ELF-1 (cell line): Measurements from ENCODE around the gene ELOVL7.
"Not testable (repeated sequence)": the region's sequence is repeated elsewhere in the genome, so short reads cannot be mapped to it uniquely, and the experiment has no call there.

Experiments
- DNase-seq: peaks from one replicate; pipeline ENCODE4 v3.0.0-alpha.2; 2016; ENCODE audit warnings: low read depth, low spot score

The ELOVL7 gene

DNA sequence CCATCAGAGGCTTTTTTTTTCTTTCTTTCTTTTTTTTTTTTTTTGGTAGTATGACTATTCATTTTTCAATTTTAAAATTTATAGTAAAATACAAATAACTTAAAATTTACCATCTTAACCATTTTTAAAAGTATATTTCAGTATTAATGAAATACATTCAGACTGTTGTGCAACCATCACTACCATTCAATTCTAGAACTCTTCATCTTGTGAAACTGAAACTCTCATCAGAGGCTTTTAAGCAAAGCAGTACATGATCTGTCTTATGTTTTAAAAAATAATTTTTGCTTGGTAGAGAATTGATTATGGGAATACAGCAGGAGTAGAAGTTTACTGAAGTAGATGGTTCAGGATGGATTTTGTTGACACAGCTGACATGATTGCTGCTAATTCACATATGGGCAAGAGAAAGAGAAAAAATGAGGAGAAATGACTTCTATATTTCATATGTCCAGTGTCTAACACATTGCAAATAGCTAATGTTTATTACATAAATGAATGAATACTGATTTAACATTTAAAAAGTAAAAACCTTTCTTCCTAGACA is 13.4 kb downstream of the ELOVL7 start:
- DNase-seq: no peak

DNA sequence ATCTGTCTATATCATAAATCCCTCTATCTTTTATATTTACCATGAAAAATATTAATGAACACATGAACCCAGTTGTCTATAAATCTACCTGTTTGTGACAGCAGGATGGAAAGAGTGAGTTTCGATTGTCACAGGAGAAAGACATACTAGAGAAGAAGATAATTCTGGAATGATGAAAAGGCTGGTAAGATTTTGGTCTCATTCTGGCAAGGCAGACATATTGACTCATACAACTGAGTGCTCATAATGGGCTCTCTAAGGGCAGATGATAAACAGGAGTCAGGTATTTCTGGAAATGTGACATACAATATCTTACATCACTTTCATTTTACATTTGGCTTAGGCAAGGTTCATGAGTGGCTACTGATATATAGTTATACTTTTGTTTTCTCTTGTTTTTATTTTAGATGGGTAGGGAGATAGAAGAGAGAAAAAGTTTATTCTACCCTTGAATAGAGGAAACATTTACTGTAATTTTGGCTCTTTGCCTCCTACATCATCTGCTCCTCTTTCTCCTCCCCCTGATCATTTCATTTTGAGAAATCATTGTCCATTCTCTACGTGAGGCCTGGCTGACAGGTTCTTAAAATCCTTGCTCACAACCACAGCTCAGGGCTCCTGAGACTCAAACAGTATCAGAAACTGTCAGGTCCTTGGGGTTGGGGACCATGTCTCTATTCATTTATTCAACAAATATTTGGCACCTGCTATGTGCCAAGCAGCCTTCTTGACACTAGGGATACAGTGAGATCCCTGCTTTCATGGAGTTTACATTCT is 14.4 kb downstream of the ELOVL7 start:
- no peak for DNase-seq

- DNase-seq: no peak
Measured at GRCh38 chr5:60827201-60827600, 16.9 kb downstream of the ELOVL7 start.

DNA sequence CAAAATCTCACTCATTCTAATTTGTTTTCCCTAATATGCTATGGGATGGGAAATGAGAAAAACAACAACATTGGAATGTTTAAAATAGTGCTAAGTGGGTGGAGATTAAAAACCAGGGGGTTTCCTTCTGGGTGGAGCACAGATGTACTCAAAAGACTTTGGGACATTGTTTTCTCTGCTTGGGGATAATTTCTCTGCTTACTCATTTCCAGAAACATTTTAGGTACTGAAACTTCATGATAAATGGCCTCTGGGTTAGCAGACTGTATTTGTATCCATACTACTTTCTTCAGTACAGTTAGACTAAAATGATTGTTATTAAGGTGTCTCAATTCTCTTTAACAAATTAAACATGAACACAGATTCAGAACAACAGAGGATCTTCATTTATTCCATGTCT is 17.4 kb downstream of the ELOVL7 start:
- no peak for DNase-seq

DNA sequence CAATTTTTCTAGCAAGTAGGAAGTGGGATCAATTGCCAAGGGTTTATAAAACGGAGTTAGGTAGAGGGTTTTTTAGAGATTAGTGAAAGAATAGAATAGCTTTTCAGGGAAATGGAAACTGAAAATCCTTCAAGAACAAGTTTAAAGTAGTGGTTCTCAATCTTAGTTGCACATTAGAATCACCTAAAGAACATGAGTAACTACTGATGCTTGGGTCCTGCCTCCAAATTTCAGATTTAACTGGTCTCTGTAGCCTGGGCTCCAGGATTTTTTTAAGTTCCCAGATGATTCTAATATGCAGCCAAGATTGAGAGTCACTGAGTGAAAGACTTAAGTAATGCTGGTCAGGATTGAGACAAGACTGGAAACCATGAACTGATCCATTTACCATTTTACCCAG is 20.5 kb downstream of the ELOVL7 start:
- DNase-seq: no peak

DNA sequence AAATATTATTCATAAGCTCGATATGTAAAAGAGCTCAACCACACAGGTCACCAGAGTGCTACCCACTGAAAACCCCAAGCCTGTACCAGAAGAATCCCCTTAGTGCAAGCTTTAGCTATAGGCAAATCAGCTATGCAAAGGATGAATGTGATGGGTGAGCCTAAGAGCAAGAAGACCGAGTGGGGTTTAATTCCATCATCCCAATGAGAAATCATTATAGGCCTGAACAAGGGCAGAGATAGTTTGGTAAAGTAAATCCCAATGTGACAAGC is 21.8 kb downstream of the ELOVL7 start:
- DNase-seq: no peak

GRCh38 chr5:60821488-60822284 is 22.4 kb downstream of the ELOVL7 start:
- DNase-seq: no peak

DNA sequence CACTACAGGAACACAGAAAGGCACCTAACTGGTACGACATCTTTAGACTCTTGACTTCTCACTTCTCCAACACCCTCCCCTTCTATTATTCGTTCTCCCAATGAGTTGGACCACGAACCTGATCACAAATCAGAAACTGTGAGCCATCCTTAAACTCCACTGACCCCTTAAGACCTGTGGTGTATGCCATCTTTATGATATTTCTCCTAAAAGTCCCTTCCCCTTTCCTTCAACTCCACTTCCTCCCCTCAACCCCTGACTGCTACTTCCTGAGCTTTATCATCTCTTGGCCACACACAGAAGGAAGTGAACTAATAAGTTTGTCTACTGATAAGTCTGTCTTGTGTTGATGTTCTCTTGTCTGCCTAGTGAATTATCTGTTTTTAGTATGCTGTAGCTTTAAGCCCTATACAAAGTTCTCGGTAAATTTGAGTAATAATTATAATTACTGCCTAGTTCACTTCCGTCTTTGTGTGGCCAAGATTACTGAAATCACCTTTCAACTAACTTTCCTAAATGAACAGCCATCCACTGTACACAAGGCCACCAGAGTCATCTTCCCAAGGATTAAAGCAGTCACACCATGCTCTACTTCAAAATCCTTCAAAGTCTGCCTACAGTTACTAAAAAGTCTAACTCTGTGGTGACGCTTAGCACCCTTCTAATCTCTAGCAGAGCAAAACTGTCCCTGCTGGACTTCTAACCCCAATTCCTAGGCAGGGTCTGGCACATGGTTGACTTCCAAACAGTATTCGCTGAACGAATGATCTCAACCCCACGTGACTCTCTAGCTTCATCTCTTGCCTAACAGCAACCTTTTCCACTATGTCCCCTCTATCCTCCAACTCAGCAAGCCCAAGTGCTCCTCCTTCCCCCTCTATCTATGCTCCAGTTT is 23.2 kb downstream of the ELOVL7 start:
- no peak for DNase-seq

- not testable (repeated sequence) for DNase-seq
Measured at GRCh38 chr5:60816138-60816537, 27.9 kb downstream of the ELOVL7 start.

GRCh38 chr5:60814498-60814897 is 29.6 kb downstream of the ELOVL7 start:
- no peak for DNase-seq

GRCh38 chr5:60812426-60812825 is 31.6 kb downstream of the ELOVL7 start:
- no peak for DNase-seq

- no peak for DNase-seq
Measured at GRCh38 chr5:60811105-60811504, 33.0 kb downstream of the ELOVL7 start.

GRCh38 chr5:60810438-60811085 is 33.5 kb downstream of the ELOVL7 start:
- no peak for DNase-seq

DNA sequence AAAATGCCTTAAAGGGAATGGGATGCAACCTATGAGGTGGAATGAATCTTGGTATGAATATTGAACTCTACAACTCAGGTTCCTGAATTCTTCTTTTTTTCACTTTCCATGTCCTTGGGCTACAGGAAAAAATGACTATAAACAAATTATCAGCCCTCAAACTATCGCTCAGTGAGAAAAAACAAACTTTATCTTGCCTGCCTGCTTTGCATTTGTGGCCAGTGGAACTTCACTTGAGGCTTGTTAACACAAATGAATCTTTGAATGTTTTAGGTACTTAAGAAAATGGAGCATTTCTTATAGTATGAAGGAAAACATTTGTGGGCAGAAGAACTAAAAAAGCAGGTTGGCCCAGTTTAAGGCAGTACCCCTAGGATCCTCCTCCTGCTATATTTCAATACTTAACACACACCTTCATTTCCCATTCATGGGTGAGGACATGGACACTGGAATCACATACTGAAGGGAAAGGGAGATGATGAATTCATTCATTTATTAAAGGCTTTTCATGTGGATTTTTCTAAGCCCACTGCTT is 34.1 kb downstream of the ELOVL7 start:
- no peak for DNase-seq

GRCh38 chr5:60806591-60807243 is 37.4 kb downstream of the ELOVL7 start:
- peak; percentile 14 for DNase-seq

DNA sequence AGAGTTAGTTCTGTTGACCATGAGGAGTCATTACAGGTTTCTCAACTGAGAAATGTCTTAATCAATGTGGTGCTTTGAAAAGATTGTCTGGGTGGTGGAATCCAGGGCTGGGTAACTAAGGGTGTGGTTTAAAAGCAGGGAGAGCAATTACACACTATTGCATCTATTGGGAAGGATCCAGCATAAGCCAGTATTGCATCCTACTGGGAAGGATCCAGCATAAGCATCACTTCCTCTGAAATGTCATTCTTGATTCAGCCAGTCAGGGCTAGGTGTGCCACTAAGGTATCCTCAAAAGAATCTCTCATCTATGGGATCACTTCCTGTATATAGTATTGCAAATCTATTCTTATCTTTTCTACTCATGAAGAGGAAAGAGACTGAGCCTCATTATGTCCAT is 38.6 kb downstream of the ELOVL7 start:
- no peak for DNase-seq

DNA sequence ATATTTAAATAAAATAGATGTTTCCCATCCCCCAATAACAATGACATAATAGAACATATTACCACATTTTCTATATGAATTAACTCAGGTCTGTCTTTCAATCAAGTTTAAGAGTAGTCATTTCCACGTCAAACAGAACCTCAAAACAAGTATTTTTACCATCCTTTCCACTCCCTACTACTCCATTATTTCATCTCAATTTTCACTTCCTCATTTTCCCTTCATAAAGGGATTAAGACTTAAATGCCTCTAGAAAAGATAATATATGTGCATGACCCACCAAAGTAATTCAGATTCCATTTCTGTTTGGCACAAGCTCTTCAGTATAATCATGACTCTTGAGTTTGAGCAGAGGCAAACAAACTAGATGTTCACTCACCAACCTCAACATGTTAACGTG is 40.4 kb downstream of the ELOVL7 start:
- no peak for DNase-seq

- DNase-seq: no peak
Measured at GRCh38 chr5:60802986-60803385, 41.1 kb downstream of the ELOVL7 start.

- no peak for DNase-seq
Measured at GRCh38 chr5:60802226-60802625, 41.8 kb downstream of the ELOVL7 start.

DNA sequence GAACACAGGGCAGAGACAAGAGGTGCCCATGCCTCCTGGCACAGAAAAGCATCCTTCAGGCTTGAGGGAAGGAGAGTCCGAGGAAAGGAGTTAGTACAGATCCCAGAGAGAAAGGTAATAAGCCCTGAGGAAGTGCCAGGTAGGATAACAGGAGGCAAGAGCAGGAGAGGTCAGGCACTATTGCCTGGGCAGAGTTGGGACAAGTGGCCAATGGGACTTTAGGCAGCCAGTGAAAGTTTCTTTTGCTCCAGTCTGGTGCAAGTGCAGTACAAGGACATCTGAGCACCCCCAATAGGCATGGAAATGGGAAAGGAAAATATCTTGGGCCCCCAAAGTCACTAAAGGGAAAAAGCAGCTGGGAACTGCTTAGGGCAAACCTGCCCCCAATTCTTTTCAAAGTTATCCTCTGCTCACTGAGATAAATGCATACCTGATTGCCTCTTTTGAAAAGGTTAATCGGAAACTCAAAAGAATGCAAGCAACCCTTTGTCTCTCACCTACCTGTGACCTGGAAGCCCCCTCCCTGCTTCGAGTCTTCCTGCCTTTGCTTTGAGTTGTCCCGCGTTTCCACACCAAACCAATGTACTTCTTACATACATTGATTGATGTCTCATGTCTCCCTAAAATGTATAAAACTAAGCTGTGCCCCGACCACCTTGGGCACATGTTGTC is 46.5 kb downstream of the ELOVL7 start:
- DNase-seq: peak; percentile 10
